HG03135 (cell line): ENCODE data around the gene PKNOX2.

Source experiments
- ATAC-seq: cut with Tn5 transposase; IDR thresholded peaks from one replicate; pipeline ENCODE4 v1.9.1; 2021; ENCODE audit warnings: mild to moderate bottlenecking, moderate library complexity; ENCODE audit not compliant: unreplicated experiment

The PKNOX2 gene

GRCh38 chr11:125463590-125464269, 299.2 kb downstream of the PKNOX2 start:
- ATAC-seq: no peak

GRCh38 chr11:125464270-125464662, 299.7 kb downstream of the PKNOX2 start:
- ATAC-seq: no peak

- no peak for ATAC-seq
Measured at GRCh38 chr11:125464666-125465065, 300.1 kb downstream of the PKNOX2 start.

GRCh38 chr11:125465255-125465654, 300.7 kb downstream of the PKNOX2 start:
- ATAC-seq: no peak

GRCh38 chr11:125465701-125466100, 301.1 kb downstream of the PKNOX2 start:
- no peak for ATAC-seq

- ATAC-seq: no peak
Measured at GRCh38 chr11:125468025-125468424, 303.5 kb downstream of the PKNOX2 start.

GRCh38 chr11:125468852-125469251, 304.3 kb downstream of the PKNOX2 start:
- no peak for ATAC-seq

- ATAC-seq: no peak
Measured at GRCh38 chr11:125470355-125470754, 305.8 kb downstream of the PKNOX2 start.

- ATAC-seq: no peak
Measured at GRCh38 chr11:125476721-125477120, 312.2 kb downstream of the PKNOX2 start.

- no peak for ATAC-seq
Measured at GRCh38 chr11:125479137-125479536, 314.6 kb downstream of the PKNOX2 start.

GRCh38 chr11:125481531-125481930, 317.0 kb downstream of the PKNOX2 start:
- ATAC-seq: no peak
